GM12873 (cell line): ENCODE measurements around the gene MMD2.

Experiments
- TF ChIP-seq, protein P1 (sequence below): IDR thresholded peaks from 2 replicates; pipeline ENCODE4 v1.5.1; 2012; ENCODE audit warnings: low read depth, mild to moderate bottlenecking, moderate library complexity, low read length, control low read depth; ENCODE audit not compliant: insufficient read depth; ENCODE audit errors: missing control alignments

MMD2 gene

DNA sequence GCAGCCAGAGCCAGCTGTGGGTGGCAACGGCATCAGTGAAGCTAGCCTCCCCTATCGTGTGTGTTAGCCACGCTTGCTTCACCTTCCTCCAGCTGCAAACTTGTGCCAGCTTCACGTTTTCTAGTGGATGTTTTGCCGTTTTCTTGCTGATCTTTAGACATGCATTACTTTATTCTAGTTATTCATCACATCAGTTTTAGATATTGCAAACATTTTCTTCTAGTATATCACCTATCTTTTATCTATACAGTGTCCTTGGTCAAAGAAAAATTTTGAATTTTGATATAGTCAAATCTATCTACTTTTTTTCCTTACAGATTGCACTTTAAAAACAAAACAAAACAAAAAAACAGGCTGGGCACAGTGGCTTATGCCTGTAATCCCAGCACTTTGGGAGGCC lies 90.5 kb downstream of the MMD2 start:
- TF ChIP-seq, protein P1, sequence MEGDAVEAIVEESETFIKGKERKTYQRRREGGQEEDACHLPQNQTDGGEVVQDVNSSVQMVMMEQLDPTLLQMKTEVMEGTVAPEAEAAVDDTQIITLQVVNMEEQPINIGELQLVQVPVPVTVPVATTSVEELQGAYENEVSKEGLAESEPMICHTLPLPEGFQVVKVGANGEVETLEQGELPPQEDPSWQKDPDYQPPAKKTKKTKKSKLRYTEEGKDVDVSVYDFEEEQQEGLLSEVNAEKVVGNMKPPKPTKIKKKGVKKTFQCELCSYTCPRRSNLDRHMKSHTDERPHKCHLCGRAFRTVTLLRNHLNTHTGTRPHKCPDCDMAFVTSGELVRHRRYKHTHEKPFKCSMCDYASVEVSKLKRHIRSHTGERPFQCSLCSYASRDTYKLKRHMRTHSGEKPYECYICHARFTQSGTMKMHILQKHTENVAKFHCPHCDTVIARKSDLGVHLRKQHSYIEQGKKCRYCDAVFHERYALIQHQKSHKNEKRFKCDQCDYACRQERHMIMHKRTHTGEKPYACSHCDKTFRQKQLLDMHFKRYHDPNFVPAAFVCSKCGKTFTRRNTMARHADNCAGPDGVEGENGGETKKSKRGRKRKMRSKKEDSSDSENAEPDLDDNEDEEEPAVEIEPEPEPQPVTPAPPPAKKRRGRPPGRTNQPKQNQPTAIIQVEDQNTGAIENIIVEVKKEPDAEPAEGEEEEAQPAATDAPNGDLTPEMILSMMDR, result no peak

DNA sequence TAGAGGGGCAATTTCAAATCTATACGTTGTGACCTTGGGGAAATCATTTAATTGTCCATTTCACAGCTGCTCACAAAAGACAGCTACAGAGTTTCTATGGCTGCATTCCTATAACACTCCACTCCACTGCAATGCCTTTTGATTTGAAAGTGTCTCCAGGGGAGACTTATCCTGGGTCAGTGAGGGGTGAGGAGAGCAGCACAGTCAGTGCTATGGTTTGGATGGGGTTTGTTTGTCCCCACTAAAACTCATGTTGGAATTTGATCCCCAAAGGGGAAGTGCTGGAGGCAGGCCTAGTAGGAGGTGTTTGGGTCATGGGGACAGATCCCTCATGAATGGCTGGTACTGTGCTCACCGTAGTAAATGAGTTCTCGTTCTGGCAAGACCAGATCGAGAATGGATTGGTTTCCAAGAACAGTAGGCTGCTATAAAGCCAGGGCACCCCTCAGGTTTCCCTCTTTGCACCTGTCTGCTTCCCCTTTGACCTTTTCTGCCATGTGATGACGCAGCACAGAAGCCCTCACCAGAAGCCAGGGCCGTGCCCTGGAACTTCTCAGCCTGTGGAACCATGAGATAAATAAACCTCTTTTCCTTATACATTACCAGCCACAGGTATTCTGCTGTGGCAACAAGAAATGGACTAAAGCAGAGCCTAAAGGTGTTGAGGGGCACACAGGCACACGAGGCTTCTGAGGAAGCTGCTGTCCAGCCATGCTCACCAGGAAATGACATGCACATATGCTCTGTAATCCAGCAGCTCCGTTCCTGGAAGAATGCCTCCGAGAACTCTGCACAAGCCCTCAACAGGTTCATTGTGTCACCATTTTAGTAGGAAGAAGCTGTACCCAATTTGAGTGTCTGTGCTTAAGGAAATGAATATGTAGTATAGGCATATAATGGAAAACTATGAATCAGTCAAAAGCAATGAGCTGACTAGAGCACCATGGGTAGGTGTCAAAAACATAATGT lies 92.2 kb downstream of the MMD2 start:
- TF ChIP-seq, protein P1, result no peak

DNA sequence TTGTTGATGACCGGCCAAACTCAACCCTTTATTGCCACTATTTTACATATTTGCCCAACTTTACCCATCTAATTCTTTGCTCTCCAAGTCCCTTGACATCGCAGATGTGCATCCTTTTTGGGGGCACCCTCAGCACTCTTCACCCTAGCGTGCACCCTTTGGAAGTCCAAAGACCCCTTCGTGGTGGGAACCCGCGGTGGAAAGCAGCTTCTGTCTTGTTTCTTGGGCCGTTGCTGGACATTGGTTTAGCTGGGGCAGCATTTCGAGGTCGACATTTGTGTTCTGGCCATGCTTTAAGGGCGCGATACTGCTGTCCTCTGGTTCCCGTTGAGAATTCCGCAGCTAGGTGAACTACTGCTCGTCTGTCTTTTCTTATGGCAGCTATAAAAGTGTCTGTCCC lies 96.8 kb downstream of the MMD2 start:
- TF ChIP-seq, protein P1, result no peak

DNA sequence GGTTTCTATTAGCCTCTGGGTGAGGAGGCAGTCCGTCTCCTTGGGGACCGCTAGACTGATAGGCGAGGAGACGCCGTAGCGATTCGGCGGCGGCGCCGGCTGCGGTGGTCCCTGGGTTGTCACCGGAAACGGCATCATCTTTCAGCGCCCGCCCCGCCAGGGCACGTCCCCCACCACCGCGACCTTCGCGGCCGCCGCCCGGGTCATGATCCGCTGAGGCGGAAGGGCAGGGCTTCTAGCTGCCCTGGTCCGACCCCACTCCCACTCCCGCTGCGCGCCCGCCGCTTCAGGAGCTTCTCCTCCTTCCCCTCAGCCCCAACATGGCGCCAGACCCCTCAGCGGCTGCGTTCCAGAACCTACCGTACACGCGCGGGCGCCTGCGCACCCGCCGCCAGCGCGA lies 97.3 kb downstream of the MMD2 start, which contains the start of gene PAPOLB:
TSS of gene PAPOLB (minus strand) at position 358 of the 400 bp plus-strand sequence. CDS start at position 138, 220 bp downstream.
- TF ChIP-seq, protein P1, result no peak

DNA sequence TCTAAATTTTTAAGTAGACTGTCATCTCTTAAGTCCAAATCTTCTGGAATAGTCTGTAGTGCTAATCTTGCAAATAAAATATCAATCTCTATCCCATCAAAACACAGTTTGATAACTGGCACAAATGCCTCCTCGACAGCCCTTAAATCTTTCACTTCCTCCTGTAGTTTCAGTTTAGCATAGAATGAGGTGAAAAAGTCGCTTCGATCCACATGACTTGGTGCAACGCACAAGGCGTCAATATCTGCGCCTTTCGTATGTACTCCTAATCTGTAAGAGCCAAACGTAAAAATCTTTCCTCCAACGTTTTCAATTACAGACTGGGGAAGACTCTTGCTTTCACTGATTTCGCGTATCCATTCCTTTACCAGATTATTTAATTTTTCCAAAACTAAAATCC lies 97.8 kb downstream of the MMD2 start:
- TF ChIP-seq, protein P1, result no peak

DNA sequence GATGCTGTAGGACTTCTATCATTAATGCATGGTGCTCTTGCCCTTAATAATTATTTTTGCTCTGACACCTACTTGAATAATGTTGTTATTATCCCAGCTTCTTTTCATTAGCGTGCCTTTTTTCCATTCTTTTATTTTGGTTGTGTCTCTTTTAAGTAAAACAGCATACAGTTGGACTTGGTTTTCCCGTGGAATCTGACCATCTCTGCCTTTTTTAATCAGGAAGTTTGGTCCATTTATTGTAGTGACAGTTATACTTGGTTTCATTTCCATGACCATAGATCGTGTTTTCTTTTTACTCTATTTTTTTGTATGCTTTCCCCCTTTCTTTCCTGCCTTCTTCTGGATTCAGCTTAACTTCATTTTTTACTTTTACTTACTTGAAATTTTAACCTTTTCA lies 101.8 kb downstream of the MMD2 start:
- TF ChIP-seq, protein P1, result no peak

DNA sequence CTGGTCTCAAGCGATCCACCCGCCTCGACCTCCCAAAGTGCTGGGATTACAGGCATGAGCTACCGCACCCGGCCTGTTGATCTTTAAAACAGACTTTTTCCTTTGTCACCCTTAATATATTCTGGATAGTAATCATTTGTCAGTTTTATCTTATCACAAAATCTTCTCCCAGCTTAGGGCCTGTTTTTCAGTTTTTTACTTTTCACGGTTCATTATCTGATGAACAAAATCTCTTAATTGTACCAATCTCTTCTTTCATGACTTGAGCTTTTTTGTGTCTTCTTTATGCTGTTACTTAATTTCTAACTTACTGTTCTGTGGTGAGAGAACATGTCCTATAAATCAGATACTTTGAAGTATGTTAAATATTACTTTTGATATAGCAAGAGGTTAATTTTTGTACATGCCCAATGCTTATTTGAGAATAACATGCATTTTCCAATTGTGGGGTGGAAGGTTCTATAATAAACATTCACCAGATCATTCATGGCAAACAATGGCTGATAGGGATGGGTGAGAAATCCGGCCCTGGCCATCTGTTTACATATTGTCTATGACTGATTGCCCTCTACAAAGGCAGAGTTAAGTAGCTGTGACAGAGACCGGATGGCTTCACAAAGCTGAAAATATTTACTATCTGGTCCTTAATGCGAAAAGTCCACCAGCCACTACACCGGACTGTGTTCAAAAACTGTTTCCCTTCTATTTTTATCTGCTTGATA lies 102.5 kb downstream of the MMD2 start:
- TF ChIP-seq, protein P1, result no peak
